ENCODE data around the gene EIF3I.

The EIF3I gene

DNA sequence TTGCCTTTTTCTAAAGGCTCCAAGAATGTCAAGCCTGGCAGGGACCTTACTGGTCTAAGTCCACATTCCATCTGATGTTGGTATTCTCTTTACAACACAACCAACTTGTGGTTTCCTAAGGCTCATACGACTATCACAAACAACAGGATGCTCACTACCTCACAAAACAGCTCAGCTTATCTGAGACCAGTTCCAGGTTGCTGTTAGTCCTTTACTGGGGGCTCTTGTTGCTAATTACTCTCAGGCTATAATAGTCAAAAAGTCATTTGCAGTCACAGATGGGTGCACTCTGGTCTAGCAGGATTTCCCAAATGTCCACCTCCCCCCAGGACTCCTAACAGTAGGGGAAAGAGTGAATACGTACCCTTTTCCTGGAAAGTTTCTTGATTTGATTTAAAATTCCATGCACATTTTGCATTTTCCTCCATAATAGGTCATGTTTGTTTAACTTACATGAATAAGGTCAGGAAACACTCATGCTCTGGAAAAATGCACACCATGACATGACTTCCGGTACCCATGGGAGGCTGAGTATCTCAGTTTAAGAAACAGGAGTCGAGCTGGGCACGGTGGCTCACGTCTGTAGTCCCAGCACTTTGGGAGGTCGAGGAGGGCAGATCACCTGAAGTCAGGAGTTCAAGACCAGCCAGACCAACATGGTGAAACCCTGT lies 44.8 kb downstream of the EIF3I start:
- FAIRE-seq: no peak

- no peak for FAIRE-seq
Observed at GRCh38 chr1:32269744-32270143, 47.5 kb downstream of the EIF3I start.

DNA sequence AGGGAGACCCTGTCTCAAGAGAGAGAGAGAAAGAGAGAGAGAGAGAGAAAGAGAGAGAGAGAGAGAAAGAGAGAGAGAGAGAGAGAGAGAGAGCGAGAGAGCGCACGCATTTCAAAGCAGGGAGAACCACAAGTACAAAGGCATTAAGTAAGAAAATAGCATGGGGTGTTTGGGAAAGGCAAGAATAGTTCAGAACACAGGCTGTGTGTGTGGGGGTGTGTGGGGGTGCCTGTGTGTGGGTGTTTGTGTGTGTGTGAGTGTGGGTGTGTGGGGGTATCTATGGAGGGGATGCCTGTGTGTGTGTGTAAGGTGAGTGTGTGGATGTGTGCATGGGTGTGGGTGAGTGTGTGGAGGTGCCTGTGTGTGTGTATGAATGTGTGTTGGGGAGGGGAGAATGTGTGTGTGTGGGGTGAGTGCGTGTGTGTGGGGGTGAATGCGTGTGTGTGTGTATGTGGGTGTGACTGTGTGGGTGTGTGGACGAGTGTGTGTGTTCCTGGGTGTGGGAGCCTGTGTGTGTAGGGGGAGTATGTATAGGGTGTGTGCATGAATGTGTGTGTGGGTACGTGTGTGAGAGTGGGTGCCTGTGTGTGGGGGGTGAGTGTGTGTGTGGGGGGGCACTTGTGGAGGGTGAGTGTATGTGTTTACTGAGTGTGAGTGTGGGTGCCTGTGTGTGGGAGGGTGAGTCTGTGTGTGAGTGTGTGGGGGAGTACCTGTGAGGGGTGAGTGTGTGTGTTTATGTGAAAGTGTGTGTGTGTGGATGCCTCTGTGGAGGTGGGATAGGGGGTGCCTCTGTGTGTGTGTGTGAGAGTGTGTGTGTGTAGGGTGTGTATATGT lies 50.6 kb downstream of the EIF3I start:
- no peak for FAIRE-seq

DNA sequence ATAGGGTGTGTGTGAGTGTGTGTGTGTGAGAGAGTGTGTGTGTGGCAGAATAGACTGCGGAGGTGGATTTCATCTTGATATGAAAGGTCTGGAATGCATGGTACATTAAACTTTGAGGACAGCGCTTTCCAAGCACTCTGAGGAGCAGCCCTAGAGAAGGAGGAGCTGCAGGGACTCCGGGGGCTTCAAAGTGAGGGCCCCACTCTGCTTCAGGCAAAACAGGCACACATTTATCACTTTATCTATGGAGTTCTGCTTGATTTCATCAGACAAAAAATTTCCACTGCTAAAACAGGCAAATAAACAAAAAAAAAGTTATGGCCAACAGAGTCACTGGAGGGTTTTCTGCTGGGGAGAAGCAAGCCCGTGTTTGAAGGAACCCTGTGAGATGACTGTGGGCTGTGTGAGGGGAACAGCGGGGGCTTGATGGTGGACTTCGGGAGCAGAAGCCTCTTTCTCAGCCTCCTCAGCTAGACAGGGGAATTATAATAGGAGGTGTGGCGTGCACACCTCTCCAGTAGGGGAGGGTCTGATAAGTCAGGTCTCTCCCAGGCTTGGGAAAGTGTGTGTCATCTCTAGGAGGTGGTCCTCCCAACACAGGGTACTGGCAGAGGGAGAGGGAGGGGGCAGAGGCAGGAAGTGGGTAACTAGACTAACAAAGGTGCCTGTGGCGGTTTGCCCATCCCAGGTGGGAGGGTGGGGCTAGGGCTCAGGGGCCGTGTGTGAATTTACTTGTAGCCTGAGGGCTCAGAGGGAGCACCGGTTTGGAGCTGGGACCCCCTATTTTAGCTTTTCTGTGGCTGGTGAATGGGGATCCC lies 51.4 kb downstream of the EIF3I start:
- no peak for FAIRE-seq

DNA sequence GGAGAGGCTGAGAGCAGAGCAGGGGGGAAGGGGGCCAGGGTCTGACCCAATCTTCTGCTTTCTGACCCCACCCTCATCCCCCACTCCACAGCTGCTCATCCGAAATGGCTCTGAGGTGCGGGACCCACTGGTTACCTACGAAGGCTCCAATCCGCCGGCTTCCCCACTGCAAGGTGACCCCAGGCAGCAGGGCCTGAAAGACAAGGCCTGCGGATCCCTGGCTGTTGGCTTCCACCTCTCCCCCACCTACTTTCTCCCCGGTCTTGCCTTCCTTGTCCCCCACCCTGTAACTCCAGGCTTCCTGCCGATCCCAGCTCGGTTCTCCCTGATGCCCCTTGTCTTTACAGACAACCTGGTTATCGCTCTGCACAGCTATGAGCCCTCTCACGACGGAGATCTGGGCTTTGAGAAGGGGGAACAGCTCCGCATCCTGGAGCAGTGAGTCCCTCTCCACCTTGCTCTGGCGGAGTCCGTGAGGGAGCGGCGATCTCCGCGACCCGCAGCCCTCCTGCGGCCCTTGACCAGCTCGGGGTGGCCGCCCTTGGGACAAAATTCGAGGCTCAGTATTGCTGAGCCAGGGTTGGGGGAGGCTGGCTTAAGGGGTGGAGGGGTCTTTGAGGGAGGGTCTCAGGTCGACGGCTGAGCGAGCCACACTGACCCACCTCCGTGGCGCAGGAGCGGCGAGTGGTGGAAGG lies 52.6 kb downstream of the EIF3I start:
- FAIRE-seq: no peak

- FAIRE-seq: no peak
Observed at GRCh38 chr1:32275424-32275823, 53.2 kb downstream of the EIF3I start.

GRCh38 chr1:32276032-32276782 lies 54.0 kb downstream of the EIF3I start:
- FAIRE-seq: no peak

Measured in G401.6 (cell line).